HTERT RPE-1 (cell line): ENCODE results near the gene H2BK1.

Source experiments
- in situ Hi-C: fragments of 300-500 bp; cut with MboI; formaldehyde crosslinking; loops from 4 replicates; pipeline ENCODE4 v1.14.3; 2020; ENCODE audit warnings: low sequenced_read_pairs

Gene H2BK1

GRCh38 chr7:151232917-151233701 lies 22.8 kb upstream of the H2BK1 start:
- in situ Hi-C loops: no loop called here

- in situ Hi-C loops: no loop called here
Measured at GRCh38 chr7:151232091-151232916, 22.0 kb upstream of the H2BK1 start, which contains the start of gene CHPF2. CHPF2 (plus strand) TSS chr7:151232483; CDS start chr7:151234012, 1,529 bp downstream.

DNA sequence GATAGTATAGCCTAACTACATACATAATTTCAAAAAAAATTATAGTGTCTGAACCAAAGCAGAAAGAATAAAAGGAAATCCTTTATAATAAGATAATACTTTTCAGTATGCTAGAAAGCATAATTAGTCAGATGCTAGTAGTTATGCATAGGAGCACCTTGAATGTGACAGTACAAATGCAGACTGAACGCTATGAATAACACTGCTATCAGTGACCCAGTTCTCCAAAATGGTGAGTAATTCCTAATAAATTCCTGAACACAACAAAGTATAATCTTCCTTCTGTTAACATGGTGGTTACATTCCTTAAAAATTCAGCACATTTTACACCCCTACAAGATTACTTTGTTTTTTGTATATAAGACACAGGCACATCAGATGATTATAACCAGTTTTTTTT lies 20.8 kb upstream of the H2BK1 start:
- in situ Hi-C loops: no loop called here

DNA sequence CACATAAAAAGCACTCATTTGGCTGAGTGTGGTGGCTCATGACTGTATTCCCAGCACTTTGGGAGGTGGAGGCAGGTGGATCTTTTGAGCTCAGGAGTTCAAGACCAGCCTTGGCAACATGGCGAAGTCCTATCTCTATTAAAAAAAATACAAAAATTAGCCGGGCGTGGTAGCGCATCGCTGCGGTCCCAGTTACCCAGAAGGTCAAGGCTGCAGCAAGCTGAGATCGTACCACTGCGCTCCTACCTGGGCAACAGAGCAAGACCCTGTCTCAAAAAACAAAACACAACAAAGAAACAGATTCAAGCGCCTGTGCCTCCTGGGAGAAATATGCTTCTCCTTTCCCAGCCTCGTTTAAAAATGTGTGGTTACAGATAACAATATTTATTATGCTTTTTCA lies 19.0 kb upstream of the H2BK1 start:
- in situ Hi-C loops: no loop called here

DNA sequence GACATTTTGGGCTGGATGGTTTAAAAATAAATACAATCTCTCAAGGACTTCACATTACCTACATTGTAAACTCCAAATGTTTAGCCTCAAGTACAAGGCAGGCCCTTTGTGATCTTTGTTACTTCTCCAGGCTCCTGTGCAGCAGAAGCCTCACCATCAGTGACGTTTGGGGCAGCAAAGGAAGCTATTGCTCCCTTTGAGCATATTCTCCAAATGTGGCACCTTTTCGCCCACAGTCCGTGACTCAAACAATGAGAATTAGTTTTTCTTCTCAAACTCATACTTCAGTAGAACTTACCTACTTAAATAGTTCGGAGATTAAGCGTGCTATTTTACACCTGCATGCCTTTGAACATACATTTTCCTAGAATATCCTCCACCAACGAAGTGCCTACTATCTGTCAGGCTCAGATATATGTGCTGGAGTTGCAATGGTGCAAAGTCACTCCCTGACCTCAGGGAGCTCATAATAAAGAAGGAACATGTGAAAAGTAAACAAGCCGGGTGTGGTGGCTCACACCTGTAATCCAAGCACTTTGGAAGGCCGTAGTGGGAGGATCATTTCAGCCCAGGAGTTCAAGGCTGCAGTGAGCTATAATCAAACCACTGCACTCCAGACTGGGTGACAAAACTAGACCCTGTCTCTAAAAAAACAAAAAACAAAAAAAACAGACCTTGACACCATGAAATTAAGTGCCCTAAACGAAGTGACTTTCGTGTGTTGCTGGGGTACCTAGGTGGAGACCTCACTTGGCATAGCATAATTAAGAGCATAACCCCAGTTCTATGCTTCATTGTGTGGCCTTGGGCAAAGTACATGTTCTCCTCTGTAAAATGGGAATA lies 18.0 kb upstream of the H2BK1 start:
- in situ Hi-C loops: no loop called here

DNA sequence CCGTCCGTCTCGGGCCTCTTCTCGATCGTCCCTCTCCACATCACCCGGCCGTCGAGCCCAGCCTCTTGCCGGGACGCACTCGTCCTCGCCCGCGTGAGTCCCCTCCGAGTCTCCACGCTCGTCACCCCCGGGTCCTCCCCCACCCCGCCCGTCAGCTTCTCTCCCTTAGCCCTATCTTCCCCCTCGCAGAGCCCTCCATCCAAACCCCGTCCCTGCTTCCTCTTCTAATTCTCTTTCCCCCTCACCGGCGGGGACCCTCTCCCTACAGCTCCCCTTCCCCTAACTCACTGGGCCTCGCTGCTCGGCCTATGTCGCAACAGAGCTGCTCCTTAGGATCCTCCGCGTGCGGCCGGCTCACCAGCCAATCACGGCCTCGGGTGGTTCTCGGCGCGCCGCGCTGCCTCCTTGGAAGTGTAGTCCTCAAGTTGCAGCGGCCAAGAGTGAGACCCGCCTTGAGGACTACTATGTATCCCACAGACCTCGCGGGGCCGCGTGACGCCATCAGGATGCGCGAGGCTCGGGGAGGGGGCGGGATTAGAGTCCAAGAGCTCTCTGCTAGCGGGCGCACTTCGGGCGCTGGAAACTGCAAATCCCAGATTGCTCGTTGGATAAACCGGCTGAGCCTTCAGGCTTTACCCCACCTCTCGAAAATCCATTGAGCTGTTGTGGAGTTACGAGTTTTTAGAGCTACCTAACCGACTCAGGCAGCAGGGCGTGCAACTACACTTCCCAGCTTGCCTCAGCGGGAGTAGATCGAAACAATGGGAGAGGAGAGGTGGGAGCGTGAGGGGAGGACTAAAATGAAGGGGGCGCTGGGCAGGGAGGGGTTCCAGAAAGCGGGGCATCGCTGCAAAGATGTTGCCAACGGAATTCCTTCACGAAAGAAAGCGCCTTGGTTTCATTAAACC lies 16.8 kb upstream of the H2BK1 start, which contains the start of gene ABCF2:
ABCF2 (minus strand) TSS at position 331 of the 908 bp plus-strand sequence. CDS start 747 bp downstream, outside the sequence.
- in situ Hi-C loops: no loop called here

- in situ Hi-C loops: no loop called here
Measured at GRCh38 chr7:151226560-151226874, 16.2 kb upstream of the H2BK1 start.

DNA sequence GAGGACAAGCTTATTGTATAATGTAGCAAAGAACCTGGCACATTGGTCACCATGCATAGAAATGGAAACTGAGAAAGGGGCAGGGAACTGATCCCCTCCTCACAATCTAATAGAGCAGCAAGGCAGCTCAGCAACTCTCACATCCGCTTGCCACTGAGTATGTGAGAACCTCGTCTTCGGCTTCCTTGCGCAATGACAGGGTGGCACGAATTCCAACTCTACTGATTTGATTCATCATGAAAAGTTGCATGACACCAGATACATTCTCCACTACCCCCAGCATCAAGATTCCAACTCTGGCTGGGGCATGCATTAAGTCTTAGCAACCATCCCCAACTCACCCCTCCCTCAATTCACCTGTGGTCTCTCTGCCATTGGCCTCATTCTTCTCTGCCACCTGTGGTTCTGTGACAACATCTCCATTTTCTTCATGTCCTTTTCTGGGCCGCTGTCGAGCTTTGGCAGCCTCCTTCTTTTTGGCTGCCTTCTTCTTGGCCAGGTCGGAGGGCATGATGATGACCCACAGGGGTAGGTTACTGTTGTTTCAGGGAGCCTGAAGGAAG lies 15.7 kb upstream of the H2BK1 start:
- in situ Hi-C loops: no loop called here

DNA sequence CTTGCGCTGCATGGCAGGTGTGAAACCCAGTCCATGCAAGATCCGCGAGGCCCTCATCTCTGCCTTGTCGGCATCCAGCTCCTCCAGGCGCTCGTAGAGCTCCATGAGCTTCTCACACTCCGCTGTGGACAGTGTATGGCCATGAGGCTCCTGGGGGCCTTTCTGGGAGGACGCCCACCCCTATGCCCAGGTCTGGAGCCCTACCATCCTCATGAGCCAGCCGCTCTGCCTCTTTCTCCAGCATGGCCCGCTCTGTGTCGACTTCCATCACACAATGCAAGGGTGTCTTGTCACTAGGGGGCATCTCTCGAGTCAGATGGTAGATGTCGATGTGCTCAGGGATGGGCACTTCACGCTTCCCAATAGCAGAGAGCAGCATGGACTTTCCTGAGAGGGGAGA lies 13.4 kb upstream of the H2BK1 start:
- in situ Hi-C loops: no loop called here

DNA sequence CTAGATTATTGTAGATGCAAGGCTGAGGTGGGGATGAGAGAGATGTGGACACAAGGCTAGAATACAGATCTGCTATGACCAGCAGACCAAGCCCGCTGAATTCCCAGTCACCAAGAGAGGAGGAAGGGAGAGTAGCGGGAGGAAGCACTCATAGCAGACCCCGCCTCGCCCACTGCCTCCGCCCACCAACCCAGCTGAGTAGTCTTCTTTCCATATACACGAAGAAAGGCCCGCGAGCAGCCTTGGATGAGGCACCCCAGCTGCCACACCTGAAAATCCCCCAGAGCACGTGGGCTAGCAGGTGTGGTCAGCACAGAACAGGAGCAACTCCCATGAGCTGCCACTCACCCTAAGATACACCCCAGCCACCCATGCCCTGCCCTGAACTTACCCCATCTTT lies 7.9 kb upstream of the H2BK1 start:
- in situ Hi-C loops: no loop called here

- in situ Hi-C loops: no loop called here
Measured at GRCh38 chr7:151215396-151215795, 5.1 kb upstream of the H2BK1 start.

GRCh38 chr7:151213826-151214225 lies 3.5 kb upstream of the H2BK1 start:
- in situ Hi-C loops: no loop called here

GRCh38 chr7:151212626-151213025 lies 2.3 kb upstream of the H2BK1 start:
- in situ Hi-C loops: no loop called here

GRCh38 chr7:151211155-151211772 lies 976 bp upstream of the H2BK1 start:
- in situ Hi-C loops: no loop called here

DNA sequence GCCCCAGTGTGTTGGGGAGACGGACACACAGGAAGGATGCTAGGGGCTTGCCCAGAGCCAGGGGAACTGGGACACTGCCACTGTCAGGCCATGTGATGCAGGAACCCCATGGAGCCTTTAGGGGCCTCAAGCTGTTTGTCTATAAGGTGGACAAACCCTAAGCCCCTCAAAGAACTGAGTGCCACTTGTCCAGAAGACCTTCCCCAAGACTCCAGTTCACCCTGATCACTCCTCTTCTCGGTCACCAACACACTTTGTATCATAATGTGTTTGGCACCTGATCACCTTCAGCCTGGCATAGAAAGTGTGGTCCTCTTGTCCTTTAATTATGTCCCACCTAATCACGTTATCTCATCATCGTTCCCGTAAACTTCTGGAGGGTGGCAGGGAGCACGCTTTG lies 700 bp downstream of the H2BK1 start:
- in situ Hi-C loops: no loop called here

- in situ Hi-C loops: no loop called here
Measured at GRCh38 chr7:151208253-151208862, 1.9 kb downstream of the H2BK1 start.

DNA sequence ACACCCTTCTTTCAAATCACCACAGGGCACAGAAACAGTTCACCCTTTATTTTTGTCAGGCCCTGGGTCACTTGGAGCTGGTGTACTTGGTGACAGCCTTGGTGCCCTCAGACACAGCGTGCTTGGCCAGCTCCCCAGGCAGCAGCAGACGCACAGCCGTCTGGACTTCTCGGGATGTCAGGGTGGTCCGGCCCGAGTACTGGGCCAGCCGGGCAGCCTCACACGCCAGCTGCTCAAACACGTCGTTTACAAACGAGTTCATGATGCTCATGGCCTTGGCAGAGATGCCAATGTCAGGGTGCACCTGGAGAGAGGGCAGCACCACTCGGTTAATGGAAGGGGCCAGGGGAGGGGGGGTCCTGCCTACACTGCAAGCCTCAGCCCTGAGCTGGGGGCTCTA lies 2.5 kb downstream of the H2BK1 start:
- in situ Hi-C loops: no loop called here

DNA sequence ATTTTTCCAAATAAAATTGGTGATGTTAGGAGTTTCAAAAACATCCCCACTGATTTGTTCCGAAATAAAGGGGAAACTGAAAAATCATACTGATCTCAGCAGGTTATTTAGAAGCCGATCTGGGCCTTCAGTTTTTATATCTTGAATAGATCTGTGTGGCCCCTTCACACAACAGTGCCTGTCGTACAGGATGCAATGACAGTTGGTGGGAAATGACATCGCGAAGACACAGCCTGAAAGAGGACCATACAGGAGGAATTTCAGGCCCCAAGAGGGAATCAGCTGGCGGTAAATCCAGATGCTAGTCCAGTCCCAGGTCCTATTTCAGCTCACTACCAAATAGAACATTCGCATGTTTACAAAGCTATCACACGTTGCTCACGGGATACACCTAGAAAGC lies 3.0 kb downstream of the H2BK1 start:
- in situ Hi-C loops: no loop called here

DNA sequence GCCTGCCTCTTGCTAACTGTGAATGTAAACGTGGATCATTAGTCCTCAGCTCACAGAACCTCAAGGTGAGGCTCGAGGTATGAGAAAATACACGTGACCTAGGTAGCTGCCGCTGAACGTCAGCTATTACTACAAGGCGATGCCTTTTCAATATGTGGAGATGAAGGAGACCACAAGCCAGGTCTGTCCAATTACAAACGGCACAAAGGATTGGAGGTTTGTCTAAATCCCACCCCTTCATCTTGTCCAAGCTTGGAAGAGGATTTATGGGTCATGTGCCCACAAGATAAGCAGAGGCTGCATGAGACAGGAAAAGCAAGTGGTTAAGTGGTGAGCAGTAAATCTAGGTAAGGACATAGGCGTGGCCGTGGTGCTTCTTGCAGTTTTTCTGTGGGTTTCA lies 3.4 kb downstream of the H2BK1 start:
- in situ Hi-C loops: no loop called here
